Measurements from ENCODE around the gene AK9.

The AK9 gene

DNA sequence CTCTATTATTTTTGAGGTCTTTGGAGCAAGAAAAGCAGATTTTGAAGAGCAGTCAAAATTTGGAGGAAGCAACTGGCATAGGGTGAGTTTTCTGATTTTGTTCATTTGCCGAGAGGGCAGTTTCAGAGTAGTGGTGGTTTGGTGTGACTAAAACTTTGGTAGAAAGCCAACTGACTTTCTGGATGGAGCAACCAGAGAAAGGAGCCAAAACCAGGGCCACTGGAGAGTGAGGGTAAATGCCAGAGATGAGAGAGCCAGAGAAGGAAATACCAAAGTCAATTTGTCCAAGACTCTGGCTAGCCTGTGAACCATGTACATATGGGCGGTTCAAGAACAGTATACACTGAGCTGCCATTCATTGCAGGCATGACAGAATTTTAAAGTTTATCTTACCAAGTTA is 167.5 kb downstream of the AK9 start:
- no peak for ATAC-seq
- TF ChIP-seq RARB (CRISPR knock-in tag; IDR thresholded peaks at IDR 0.05) (no peak), ZNF8 (CRISPR knock-in tag; IDR thresholded peaks at IDR 0.05) (no peak), ZC3H10 (CRISPR knock-in tag; IDR thresholded peaks at IDR 0.05) (no peak), CREB5 (CRISPR knock-in tag; IDR thresholded peaks at IDR 0.05; ENCODE audit: low read depth) (no peak), PPARA (CRISPR knock-in tag; IDR thresholded peaks at IDR 0.05; ENCODE audit: borderline replicate concordance) (no peak), ZFP3 (CRISPR knock-in tag; IDR thresholded peaks at IDR 0.05) (no peak), BACH2 (CRISPR knock-in tag; IDR thresholded peaks at IDR 0.05; ENCODE audit: borderline replicate concordance) (no peak), GLIS3 (CRISPR knock-in tag; IDR thresholded peaks at IDR 0.05) (no peak), ZNF565 (CRISPR knock-in tag; conservative IDR thresholded peaks at IDR 0.05; ENCODE audit: low read depth) (no peak), CSDC2 (CRISPR knock-in tag; IDR thresholded peaks at IDR 0.05) (no peak), POU6F1 (CRISPR knock-in tag; IDR thresholded peaks at IDR 0.05; ENCODE audit: borderline replicate concordance, low read depth) (no peak), ARNTL (CRISPR knock-in tag; IDR thresholded peaks at IDR 0.05; ENCODE audit: borderline replicate concordance, low read depth) (no peak), CSRNP3 (CRISPR knock-in tag; IDR thresholded peaks at IDR 0.05) (no peak)
- TF ChIP-seq, protein P1, sequence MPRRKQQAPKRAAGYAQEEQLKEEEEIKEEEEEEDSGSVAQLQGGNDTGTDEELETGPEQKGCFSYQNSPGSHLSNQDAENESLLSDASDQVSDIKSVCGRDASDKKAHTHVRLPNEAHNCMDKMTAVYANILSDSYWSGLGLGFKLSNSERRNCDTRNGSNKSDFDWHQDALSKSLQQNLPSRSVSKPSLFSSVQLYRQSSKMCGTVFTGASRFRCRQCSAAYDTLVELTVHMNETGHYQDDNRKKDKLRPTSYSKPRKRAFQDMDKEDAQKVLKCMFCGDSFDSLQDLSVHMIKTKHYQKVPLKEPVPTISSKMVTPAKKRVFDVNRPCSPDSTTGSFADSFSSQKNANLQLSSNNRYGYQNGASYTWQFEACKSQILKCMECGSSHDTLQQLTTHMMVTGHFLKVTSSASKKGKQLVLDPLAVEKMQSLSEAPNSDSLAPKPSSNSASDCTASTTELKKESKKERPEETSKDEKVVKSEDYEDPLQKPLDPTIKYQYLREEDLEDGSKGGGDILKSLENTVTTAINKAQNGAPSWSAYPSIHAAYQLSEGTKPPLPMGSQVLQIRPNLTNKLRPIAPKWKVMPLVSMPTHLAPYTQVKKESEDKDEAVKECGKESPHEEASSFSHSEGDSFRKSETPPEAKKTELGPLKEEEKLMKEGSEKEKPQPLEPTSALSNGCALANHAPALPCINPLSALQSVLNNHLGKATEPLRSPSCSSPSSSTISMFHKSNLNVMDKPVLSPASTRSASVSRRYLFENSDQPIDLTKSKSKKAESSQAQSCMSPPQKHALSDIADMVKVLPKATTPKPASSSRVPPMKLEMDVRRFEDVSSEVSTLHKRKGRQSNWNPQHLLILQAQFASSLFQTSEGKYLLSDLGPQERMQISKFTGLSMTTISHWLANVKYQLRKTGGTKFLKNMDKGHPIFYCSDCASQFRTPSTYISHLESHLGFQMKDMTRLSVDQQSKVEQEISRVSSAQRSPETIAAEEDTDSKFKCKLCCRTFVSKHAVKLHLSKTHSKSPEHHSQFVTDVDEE (CRISPR knock-in tag; IDR thresholded peaks at IDR 0.05) = no peak
- TF ChIP-seq, protein P2, sequence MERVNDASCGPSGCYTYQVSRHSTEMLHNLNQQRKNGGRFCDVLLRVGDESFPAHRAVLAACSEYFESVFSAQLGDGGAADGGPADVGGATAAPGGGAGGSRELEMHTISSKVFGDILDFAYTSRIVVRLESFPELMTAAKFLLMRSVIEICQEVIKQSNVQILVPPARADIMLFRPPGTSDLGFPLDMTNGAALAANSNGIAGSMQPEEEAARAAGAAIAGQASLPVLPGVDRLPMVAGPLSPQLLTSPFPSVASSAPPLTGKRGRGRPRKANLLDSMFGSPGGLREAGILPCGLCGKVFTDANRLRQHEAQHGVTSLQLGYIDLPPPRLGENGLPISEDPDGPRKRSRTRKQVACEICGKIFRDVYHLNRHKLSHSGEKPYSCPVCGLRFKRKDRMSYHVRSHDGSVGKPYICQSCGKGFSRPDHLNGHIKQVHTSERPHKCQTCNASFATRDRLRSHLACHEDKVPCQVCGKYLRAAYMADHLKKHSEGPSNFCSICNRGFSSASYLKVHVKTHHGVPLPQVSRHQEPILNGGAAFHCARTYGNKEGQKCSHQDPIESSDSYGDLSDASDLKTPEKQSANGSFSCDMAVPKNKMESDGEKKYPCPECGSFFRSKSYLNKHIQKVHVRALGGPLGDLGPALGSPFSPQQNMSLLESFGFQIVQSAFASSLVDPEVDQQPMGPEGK (CRISPR knock-in tag; IDR thresholded peaks at IDR 0.05; ENCODE audit: borderline replicate concordance) = no peak

GRCh38 chr6:109521080-109521479 is 169.9 kb downstream of the AK9 start:
- TF ChIP-seq ZC3H10 (CRISPR knock-in tag; IDR thresholded peaks at IDR 0.05) (no peak), BACH2 (CRISPR knock-in tag; IDR thresholded peaks at IDR 0.05; ENCODE audit: borderline replicate concordance) (no peak), ZNF565 (CRISPR knock-in tag; conservative IDR thresholded peaks at IDR 0.05; ENCODE audit: low read depth) (no peak), ARNTL (CRISPR knock-in tag; IDR thresholded peaks at IDR 0.05; ENCODE audit: borderline replicate concordance, low read depth) (no peak), RARB (CRISPR knock-in tag; IDR thresholded peaks at IDR 0.05) (no peak), ZFP30 (CRISPR knock-in tag; IDR thresholded peaks at IDR 0.05) (no peak), PPARA (CRISPR knock-in tag; IDR thresholded peaks at IDR 0.05; ENCODE audit: borderline replicate concordance) (no peak), SNAI2 (CRISPR knock-in tag; IDR thresholded peaks at IDR 0.05) (no peak), ZFP3 (CRISPR knock-in tag; IDR thresholded peaks at IDR 0.05) (no peak), GLIS3 (CRISPR knock-in tag; IDR thresholded peaks at IDR 0.05) (no peak), ZNF8 (CRISPR knock-in tag; IDR thresholded peaks at IDR 0.05) (no peak), TOX (CRISPR knock-in tag; IDR thresholded peaks at IDR 0.05; ENCODE audit: borderline replicate concordance) (no peak), CSDC2 (CRISPR knock-in tag; IDR thresholded peaks at IDR 0.05) (no peak), TCF4 (CRISPR knock-in tag; IDR thresholded peaks at IDR 0.05; ENCODE audit: borderline replicate concordance) (no peak), CSRNP3 (CRISPR knock-in tag; IDR thresholded peaks at IDR 0.05) (no peak), ISL1 (CRISPR knock-in tag; IDR thresholded peaks at IDR 0.05) (no peak), CREB5 (CRISPR knock-in tag; IDR thresholded peaks at IDR 0.05; ENCODE audit: low read depth) (no peak)
- TF ChIP-seq, protein P1 (CRISPR knock-in tag; IDR thresholded peaks at IDR 0.05) = no peak
- TF ChIP-seq, protein P2 (CRISPR knock-in tag; IDR thresholded peaks at IDR 0.05; ENCODE audit: borderline replicate concordance) = no peak
- no peak for ATAC-seq

All from SK-N-SH treated with all-trans-retinoic acid at 6 μM for 48 hours (cell line).